ENCODE measurements around the gene DTX3.

The DTX3 gene

GRCh38 chr12:57620245-57620935 lies 15.8 kb downstream of the DTX3 start:
- no peak for DNase-seq (ENCODE audit: low spot score)

- no peak for DNase-seq (ENCODE audit: low spot score)
Measured at GRCh38 chr12:57620936-57621496, 16.4 kb downstream of the DTX3 start.

- DNase-seq (ENCODE audit: low spot score) = peak; percentile 95
Measured at GRCh38 chr12:57621497-57622292, 17.1 kb downstream of the DTX3 start.

- no peak for DNase-seq (ENCODE audit: low spot score)
Measured at GRCh38 chr12:57622293-57623245, 17.9 kb downstream of the DTX3 start.

GRCh38 chr12:57623385-57623784 lies 18.8 kb downstream of the DTX3 start:
- no peak for DNase-seq (ENCODE audit: low spot score)

GRCh38 chr12:57623811-57624390 lies 19.3 kb downstream of the DTX3 start:
- no peak for DNase-seq (ENCODE audit: low spot score)

- DNase-seq (ENCODE audit: low spot score) = no peak
Measured at GRCh38 chr12:57624441-57625220, 20.0 kb downstream of the DTX3 start.

- peak; percentile 11 for DNase-seq (ENCODE audit: low spot score)
Measured at GRCh38 chr12:57625261-57626032, 20.8 kb downstream of the DTX3 start.

GRCh38 chr12:57626111-57626920 lies 21.7 kb downstream of the DTX3 start:
- DNase-seq (ENCODE audit: low spot score) = no peak

- DNase-seq (ENCODE audit: low spot score) = no peak
Measured at GRCh38 chr12:57626921-57627445, 22.4 kb downstream of the DTX3 start.

GRCh38 chr12:57627501-57628279 lies 23.1 kb downstream of the DTX3 start:
- no peak for DNase-seq (ENCODE audit: low spot score)

GRCh38 chr12:57628280-57629191 lies 23.9 kb downstream of the DTX3 start:
- DNase-seq (ENCODE audit: low spot score) = peak; percentile 9

- peak; percentile 4 for DNase-seq (ENCODE audit: low spot score)
Measured at GRCh38 chr12:57629897-57630471, 25.4 kb downstream of the DTX3 start.

- DNase-seq (ENCODE audit: low spot score) = peak; percentile 12
Measured at GRCh38 chr12:57630891-57631433, 26.3 kb downstream of the DTX3 start.

GRCh38 chr12:57631566-57632072 lies 27.0 kb downstream of the DTX3 start:
- peak; percentile 9 for DNase-seq (ENCODE audit: low spot score)
